ENCODE measurements around the gene C9orf43.

DNA sequence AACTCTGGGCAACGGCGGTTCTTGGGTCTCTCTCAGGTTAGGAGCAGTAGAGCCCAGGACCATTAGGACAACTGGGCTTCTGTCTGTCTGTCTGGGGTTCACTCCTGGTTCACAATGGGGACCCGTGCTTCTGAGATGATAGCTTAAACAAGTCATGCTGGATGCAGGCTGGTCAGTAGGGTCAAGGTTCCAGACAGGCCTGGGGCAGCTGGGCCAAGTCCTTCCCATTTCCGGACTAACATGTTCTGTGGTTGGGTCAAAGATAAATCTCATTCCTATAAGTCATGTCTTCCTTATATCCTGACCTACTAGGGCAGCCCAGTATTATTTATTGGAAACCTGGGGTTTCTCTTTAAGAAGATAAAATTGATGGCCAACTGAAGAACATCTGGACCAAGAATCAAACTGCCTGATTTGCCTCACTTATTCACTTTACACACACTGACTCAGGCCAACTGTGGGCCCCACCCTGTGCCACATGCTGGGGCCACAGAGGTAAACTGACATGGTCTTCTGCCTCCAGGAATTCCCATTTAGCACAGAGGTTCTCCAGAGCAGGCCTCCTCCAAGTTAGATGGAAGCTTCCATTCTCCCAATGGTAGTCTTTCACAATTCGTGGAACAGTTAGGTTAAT lies 42.1 kb upstream of the C9orf43 start:
- TF ChIP-seq, protein P1, sequence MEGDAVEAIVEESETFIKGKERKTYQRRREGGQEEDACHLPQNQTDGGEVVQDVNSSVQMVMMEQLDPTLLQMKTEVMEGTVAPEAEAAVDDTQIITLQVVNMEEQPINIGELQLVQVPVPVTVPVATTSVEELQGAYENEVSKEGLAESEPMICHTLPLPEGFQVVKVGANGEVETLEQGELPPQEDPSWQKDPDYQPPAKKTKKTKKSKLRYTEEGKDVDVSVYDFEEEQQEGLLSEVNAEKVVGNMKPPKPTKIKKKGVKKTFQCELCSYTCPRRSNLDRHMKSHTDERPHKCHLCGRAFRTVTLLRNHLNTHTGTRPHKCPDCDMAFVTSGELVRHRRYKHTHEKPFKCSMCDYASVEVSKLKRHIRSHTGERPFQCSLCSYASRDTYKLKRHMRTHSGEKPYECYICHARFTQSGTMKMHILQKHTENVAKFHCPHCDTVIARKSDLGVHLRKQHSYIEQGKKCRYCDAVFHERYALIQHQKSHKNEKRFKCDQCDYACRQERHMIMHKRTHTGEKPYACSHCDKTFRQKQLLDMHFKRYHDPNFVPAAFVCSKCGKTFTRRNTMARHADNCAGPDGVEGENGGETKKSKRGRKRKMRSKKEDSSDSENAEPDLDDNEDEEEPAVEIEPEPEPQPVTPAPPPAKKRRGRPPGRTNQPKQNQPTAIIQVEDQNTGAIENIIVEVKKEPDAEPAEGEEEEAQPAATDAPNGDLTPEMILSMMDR (IDR thresholded peaks at IDR 0.05; ENCODE audit: low read depth, low read length, missing input control) = no peak
- TF ChIP-seq YY1 (IDR thresholded peaks at IDR 0.05) = no peak
- TF ChIP-seq TAF1 (conservative IDR thresholded peaks at IDR 0.05) = no peak
- TF ChIP-seq GABPA (IDR thresholded peaks at IDR 0.05 in 1 of 2, conservative IDR thresholded peaks at IDR 0.05 in 1 of 2) = no peak
- no peak for TF ChIP-seq RAD21 (IDR thresholded peaks at IDR 0.05)
- TF ChIP-seq HNF4G (IDR thresholded peaks at IDR 0.05) = no peak
- no peak for TF ChIP-seq REST (IDR thresholded peaks at IDR 0.05)
- no peak for TF ChIP-seq JUND (IDR thresholded peaks at IDR 0.05)
